HepG2 (cell line): ENCODE data around the gene RPP25L. TPM values are rescaled to one million over a fixed set of nuclear protein-coding genes. Genes with fewer than 3 reads are reported as not detected.

Experiments
- CCDC6 ChIP-seq: sonication (generic); formaldehyde crosslinking; IDR thresholded peaks from 2 replicates; pipeline ENCODE4 v1.8.1; 2022; ENCODE audit warnings: mild to moderate bottlenecking, missing genetic modification reagents, moderate library complexity
- DPF2 ChIP-seq: sonication (generic); formaldehyde crosslinking; IDR thresholded peaks from 2 replicates; pipeline ENCODE4 v1.4.0; 2020; ENCODE audit warnings: mild to moderate bottlenecking, low read depth, missing genetic modification reagents, borderline replicate concordance
- FOXP1 ChIP-seq, 2 experiments: fragments of 450-650 bp in 1 of 2; IDR thresholded peaks; 2 replicates each; pipeline ENCODE4 v1.6.1; 2017 to 2018; ENCODE audit warnings: antibody characterized with exemption in 1 of 2
- JDP2 ChIP-seq: sonication (generic); formaldehyde crosslinking; IDR thresholded peaks from 2 replicates; pipeline ENCODE4 v1.8.1; 2022; ENCODE audit warnings: missing genetic modification reagents, borderline replicate concordance
- KLF9 ChIP-seq: IDR thresholded peaks from 2 replicates; pipeline ENCODE4 v1.6.1; 2016; ENCODE audit warnings: low read depth
- LCORL ChIP-seq, 2 experiments: fragments of 450-650 bp in 1 of 2; sonication (generic) in 1 of 2; formaldehyde crosslinking in 1 of 2; IDR thresholded peaks; 2 replicates each; pipeline versions ENCODE4 v1.5.0 to v1.6.1; 2017 to 2020; ENCODE audit warnings: antibody characterized with exemption in 1 of 2, missing genetic modification reagents in 1 of 2
- NBN ChIP-seq: fragments of 450-650 bp; conservative IDR thresholded peaks from 2 replicates; pipeline ENCODE4 v1.6.1; 2017
- NFYB ChIP-seq: sonication (generic); formaldehyde crosslinking; IDR thresholded peaks from 2 replicates; pipeline ENCODE4 v1.4.0; 2020; ENCODE audit warnings: missing genetic modification reagents
- NR1H2 ChIP-seq: sonication (generic); formaldehyde crosslinking; IDR thresholded peaks from 2 replicates; pipeline ENCODE4 v1.8.1; 2022; ENCODE audit warnings: low read depth, missing genetic modification reagents, borderline replicate concordance
- PHF20 ChIP-seq: sonication (generic); formaldehyde crosslinking; IDR thresholded peaks from 2 replicates; pipeline ENCODE4 v1.5.0; 2020; ENCODE audit warnings: mild to moderate bottlenecking, missing genetic modification reagents
- ZBTB42 ChIP-seq: sonication (generic); formaldehyde crosslinking; IDR thresholded peaks from 2 replicates; pipeline ENCODE4 v1.5.0; 2020; ENCODE audit warnings: mild to moderate bottlenecking, missing genetic modification reagents
- ZBTB8A ChIP-seq: sonication (generic); formaldehyde crosslinking; IDR thresholded peaks from 2 replicates; pipeline ENCODE4 v1.4.0; 2020; ENCODE audit warnings: mild to moderate bottlenecking, low read depth, missing genetic modification reagents, borderline replicate concordance
- ZFP36 ChIP-seq: fragments of 150-350 bp; IDR thresholded peaks from 2 replicates; pipeline ENCODE4 v1.6.1; 2018; ENCODE audit warnings: borderline replicate concordance, low read length, low read depth; ENCODE audit not compliant: partially characterized antibody
- ZNF121 ChIP-seq: sonication (generic); formaldehyde crosslinking; IDR thresholded peaks from 2 replicates; pipeline ENCODE4 v1.5.0; 2020; ENCODE audit warnings: mild to moderate bottlenecking, missing genetic modification reagents
- ZNF296 ChIP-seq: sonication (generic); formaldehyde crosslinking; conservative IDR thresholded peaks from 2 replicates; pipeline ENCODE4 v1.5.0; 2020; ENCODE audit warnings: mild to moderate bottlenecking, missing genetic modification reagents
- ZNF616 ChIP-seq: sonication (generic); formaldehyde crosslinking; IDR thresholded peaks from 2 replicates; pipeline ENCODE4 v1.5.0; 2020; ENCODE audit warnings: low read depth, mild to moderate bottlenecking, missing genetic modification reagents
- ZNF768 ChIP-seq: sonication (generic); formaldehyde crosslinking; IDR thresholded peaks from 2 replicates; pipeline ENCODE4 v1.4.0; 2020; ENCODE audit warnings: missing genetic modification reagents
- polyA plus RNA-seq, 8 experiments: library from polyadenylated mRNA; depleted of rRNA in 3 of 8; stranded (reverse) in 7 of 8; unstranded in 1 of 8; fragments of >200 nt; fragmentation: Illumina TruSeq in 4 of 8; extraction: Trizol in 4 of 8; gene quantifications; 2 replicates each; pipeline versions ENCODE4 v1.2.1 to v1.2.3, GENCODE V29; 2011 to 2016; ENCODE audit warnings: low read depth in 4 of 8, missing spikeins in 1 of 8, mixed read lengths in 1 of 8; ENCODE audit not compliant: insufficient read depth in 1 of 8
- total RNA-seq, 5 experiments: library from RNA; depleted of rRNA; stranded (reverse); fragments of >200 nt; fragmentation: Illumina TruSeq; extraction: Trizol; gene quantifications; 2 replicates each; pipeline ENCODE4 v1.2.3, GENCODE V29; 2016; ENCODE audit warnings: low read depth in 1 of 5
- TF ChIP-seq, protein P1 (sequence below): sonication (generic); formaldehyde crosslinking; IDR thresholded peaks from 2 replicates; pipeline ENCODE4 v1.4.0; 2020; ENCODE audit warnings: mild to moderate bottlenecking, missing genetic modification reagents
- TF ChIP-seq, protein P2 (sequence below): IDR thresholded peaks from 2 replicates; pipeline ENCODE4 v1.6.1; 2012; ENCODE audit warnings: low read length, improper control_type of control experiment
- TF ChIP-seq, protein P3 (sequence below): sonication (generic); formaldehyde crosslinking; IDR thresholded peaks from 2 replicates; pipeline ENCODE4 v1.4.0; 2020; ENCODE audit warnings: missing genetic modification reagents
- TF ChIP-seq, protein P4 (sequence below): IDR thresholded peaks from 2 replicates; pipeline ENCODE4 v1.6.1; 2016
- TF ChIP-seq, protein P5 (sequence below): IDR thresholded peaks from 2 replicates; pipeline ENCODE4 v1.6.1; 2018; ENCODE audit warnings: missing genetic modification reagents

Gene RPP25L
- total and polyA plus RNA-seq, 2 of the 13 experiments (the other 11 are each of a cell fraction or from before 2014, with no cell fraction given) = 24.5 to 27.3 TPM

DNA sequence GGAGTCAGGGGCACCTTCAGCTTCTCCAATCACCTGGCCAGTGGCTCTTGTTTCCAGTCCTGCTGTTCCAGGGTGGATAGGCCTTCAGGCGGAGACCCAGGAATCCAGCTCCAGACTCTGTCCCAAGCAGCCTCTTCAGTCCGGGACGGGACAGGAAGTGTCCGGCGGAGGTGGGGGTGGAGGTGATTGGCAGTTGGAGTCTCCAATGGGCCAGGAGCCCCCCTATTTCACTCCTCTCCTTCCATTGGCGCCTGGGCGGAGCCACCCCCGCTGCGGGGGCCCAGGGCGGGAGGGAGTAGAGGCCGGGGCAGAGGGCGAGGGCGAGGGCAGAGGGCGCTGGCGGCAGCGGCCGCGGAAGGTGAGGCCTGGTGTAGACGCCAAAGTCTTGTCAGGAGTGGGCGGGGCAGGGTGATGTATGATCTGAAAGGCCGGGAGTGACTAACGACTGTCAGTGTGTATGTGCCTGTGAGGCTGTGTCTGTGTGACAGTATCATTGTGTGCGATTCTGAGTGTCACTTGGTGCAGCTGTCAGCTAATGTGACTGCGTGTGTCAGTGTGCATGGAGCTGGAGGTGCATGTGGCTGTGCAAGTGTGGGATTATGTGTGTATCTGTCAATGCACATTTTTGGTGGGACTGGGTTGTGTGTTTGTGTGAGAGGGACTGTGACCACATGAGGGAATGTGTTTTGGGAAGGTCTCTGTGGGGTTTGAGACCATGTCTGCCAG lies 40.1 kb upstream of the RPP25L start, which contains the start of gene IL11RA (continued):
- TF ChIP-seq NR1H2 (CRISPR knock-in tag) (no peak), ZNF616 (CRISPR knock-in tag) (no peak), CCDC6 (CRISPR knock-in tag) (0 out of 2 replicates have a peak, but pooled peaks have one; percentile 16), NFYB (CRISPR knock-in tag) (peak; percentile 88), FOXP1 (IDR thresholded peaks at IDR 0.05) (no peak), FOXP1 (CRISPR knock-in tag; IDR thresholded peaks at IDR 0.05) (peak; percentile 27; the same call in 1 of the 2 replicates), ZBTB42 (no peak), ZNF121 (CRISPR knock-in tag) (no peak), JDP2 (CRISPR knock-in tag) (no peak; the same call in 1 of the 2 replicates), KLF9 (CRISPR knock-in tag) (peak; percentile 15; the same call in 1 of the 2 replicates), ZBTB8A (no peak), PHF20 (CRISPR knock-in tag) (peak; percentile 73), DPF2 (CRISPR knock-in tag) (no peak), ZNF296 (0 out of 2 replicates have a peak, but pooled peaks have one; percentile 53), LCORL (IDR thresholded peaks at IDR 0.05) (no peak), LCORL (CRISPR knock-in tag; IDR thresholded peaks at IDR 0.05) (peak; percentile 85), NBN (no peak), ZFP36 (no peak), ZNF768 (CRISPR knock-in tag) (no peak; the same call in 1 of the 2 replicates)
- TF ChIP-seq, protein P1, sequence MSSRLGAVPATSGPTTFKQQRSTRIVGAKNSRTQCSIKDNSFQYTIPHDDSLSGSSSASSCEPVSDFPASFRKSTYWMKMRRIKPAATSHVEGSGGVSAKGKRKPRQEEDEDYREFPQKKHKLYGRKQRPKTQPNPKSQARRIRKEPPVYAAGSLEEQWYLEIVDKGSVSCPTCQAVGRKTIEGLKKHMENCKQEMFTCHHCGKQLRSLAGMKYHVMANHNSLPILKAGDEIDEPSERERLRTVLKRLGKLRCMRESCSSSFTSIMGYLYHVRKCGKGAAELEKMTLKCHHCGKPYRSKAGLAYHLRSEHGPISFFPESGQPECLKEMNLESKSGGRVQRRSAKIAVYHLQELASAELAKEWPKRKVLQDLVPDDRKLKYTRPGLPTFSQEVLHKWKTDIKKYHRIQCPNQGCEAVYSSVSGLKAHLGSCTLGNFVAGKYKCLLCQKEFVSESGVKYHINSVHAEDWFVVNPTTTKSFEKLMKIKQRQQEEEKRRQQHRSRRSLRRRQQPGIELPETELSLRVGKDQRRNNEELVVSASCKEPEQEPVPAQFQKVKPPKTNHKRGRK (CRISPR knock-in tag) = no peak
- TF ChIP-seq, protein P2, sequence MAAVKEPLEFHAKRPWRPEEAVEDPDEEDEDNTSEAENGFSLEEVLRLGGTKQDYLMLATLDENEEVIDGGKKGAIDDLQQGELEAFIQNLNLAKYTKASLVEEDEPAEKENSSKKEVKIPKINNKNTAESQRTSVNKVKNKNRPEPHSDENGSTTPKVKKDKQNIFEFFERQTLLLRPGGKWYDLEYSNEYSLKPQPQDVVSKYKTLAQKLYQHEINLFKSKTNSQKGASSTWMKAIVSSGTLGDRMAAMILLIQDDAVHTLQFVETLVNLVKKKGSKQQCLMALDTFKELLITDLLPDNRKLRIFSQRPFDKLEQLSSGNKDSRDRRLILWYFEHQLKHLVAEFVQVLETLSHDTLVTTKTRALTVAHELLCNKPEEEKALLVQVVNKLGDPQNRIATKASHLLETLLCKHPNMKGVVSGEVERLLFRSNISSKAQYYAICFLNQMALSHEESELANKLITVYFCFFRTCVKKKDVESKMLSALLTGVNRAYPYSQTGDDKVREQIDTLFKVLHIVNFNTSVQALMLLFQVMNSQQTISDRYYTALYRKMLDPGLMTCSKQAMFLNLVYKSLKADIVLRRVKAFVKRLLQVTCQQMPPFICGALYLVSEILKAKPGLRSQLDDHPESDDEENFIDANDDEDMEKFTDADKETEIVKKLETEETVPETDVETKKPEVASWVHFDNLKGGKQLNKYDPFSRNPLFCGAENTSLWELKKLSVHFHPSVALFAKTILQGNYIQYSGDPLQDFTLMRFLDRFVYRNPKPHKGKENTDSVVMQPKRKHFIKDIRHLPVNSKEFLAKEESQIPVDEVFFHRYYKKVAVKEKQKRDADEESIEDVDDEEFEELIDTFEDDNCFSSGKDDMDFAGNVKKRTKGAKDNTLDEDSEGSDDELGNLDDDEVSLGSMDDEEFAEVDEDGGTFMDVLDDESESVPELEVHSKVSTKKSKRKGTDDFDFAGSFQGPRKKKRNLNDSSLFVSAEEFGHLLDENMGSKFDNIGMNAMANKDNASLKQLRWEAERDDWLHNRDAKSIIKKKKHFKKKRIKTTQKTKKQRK = no peak
- TF ChIP-seq, protein P3, sequence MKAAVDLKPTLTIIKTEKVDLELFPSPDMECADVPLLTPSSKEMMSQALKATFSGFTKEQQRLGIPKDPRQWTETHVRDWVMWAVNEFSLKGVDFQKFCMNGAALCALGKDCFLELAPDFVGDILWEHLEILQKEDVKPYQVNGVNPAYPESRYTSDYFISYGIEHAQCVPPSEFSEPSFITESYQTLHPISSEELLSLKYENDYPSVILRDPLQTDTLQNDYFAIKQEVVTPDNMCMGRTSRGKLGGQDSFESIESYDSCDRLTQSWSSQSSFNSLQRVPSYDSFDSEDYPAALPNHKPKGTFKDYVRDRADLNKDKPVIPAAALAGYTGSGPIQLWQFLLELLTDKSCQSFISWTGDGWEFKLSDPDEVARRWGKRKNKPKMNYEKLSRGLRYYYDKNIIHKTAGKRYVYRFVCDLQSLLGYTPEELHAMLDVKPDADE = no peak
- TF ChIP-seq, protein P4, sequence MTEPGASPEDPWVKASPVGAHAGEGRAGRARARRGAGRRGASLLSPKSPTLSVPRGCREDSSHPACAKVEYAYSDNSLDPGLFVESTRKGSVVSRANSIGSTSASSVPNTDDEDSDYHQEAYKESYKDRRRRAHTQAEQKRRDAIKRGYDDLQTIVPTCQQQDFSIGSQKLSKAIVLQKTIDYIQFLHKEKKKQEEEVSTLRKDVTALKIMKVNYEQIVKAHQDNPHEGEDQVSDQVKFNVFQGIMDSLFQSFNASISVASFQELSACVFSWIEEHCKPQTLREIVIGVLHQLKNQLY = no peak
- TF ChIP-seq, protein P5, sequence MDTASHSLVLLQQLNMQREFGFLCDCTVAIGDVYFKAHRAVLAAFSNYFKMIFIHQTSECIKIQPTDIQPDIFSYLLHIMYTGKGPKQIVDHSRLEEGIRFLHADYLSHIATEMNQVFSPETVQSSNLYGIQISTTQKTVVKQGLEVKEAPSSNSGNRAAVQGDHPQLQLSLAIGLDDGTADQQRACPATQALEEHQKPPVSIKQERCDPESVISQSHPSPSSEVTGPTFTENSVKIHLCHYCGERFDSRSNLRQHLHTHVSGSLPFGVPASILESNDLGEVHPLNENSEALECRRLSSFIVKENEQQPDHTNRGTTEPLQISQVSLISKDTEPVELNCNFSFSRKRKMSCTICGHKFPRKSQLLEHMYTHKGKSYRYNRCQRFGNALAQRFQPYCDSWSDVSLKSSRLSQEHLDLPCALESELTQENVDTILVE (CRISPR knock-in tag) = peak; percentile 36; the same call in 1 of the 2 replicates
